ENCODE data around the gene ZNF805. TPM values are rescaled to one million over a fixed set of nuclear protein-coding genes. Genes with fewer than 3 reads are reported as not detected.
"Not testable (repeated sequence)": the region's sequence is repeated elsewhere in the genome, so short reads cannot be mapped to it uniquely, and the experiment has no call there.

ZNF805 gene
- total RNA-seq = 10 to 100 TPM; 31.6 to 32.7 TPM
- total RNA-seq = 44.5 to 51.9 reads per million in 2 donors

DNA sequence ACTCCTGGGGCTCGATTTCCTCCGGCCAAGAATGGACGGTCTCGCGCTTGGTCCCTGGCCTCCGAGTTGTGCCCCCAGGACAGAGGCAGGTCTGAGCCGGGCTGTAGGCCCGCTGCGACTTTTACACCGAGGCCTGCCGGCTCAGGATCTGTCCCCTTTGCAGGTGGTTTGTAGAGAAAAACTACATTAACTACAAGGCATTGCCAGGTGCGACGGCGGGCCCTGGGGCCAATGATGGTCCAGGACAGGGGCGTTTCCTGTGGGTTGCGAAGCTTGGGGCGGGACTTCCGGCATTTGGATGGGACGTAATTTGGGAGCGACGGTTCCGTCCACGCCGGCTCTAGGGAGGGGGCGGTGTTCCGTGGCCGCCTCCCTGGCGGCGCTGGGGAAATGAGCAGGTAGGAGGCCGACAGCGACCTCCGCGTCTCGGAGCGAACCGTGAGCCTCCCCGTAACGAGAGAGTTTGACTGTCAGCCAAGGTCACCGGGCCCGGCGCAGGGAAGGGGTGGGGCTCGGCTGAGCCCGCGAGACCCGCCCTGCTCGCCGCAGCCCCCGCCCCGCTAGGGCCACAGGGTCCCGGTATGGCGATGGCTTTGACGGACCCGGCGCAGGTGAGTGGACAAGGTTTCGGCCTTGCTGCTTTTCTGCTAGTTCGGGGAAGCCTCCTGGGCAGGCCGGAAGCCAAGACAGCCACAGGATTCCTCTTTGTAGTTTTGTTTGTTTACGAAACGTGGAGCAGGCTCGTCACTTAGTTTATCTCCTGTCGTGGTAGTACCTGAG, at the start of gene ZNF805:
Gene ZNF805, plus strand, starts transcription at position 322 of the 780 bp plus-strand sequence. Its CDS starts 260 bp downstream, at position 582.
- DNase-seq = peak; percentile 88 to 93 (median 92)
- peak within 1 kb of the TSS; percentile 98 for H3K27ac Mint-ChIP-seq
- peaks cover 2% of the 10 kb centered on the region for H3K9me3 ChIP-seq (ENCODE audit: control insufficient read depth, low read length, poor library complexity, severe bottlenecking)
- peaks cover 12% of the 10 kb centered on the region for H3K36me3 Mint-ChIP-seq (ENCODE audit: low read depth)
- peak; percentile 90 for ATAC-seq
- H3K4me3 Mint-ChIP-seq = peak within 1 kb of the TSS; percentile 94
- H3K4me1 Mint-ChIP-seq = peaks cover 17% of the 10 kb centered on the region
- no peaks in the 10 kb centered on the region for H3K27me3 Mint-ChIP-seq

DNA sequence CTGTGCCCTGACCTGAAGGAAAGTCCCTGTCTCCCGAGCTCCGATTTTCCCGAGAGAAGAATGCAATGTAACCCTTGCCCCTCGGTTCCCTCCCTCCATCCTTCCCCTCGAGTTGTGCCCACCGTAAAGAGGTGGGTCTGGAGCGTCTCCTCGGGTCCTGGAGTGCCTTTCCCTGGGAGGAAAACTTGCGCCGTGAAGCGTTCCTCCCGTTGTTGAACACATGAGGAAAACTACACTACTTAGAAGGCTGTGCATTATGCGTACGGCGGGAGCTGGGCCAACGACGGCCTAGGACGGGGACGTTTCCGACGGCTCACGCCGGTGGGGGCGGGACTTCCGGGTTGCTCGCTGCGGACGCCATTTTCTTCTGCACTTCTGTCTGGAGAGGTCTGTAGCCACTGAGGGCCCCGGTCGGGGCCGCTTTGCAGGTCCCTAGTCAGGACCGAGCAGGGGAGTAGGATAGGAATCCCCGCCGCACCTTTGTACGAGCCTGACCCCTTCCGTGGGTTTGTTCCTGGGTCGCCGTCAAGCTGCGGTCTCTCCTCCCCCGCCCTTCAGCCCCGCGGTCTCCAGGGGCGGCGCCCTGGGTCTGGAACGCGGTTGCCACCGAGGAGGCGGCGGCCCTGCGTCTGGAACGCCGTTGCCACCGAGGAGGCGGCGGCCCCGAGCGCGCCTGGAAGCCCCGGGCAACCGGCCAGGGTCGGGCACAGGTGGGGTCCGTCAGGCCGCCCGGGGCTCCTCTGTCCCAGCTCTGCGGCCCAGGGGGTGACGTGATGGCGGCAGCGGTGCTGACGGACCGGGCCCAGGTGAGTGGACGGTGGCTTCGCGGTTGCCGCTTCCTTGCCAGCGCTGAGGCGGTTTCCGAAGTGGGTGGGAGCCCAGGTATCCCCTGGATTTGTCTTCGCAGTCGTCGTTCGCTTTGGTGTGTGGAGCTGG, 49.0 kb upstream of the ZNF805 start, which contains the start of gene ZNF264:
Gene ZNF264, plus strand, starts transcription at position 360 of the 936 bp plus-strand sequence. Its CDS starts 414 bp downstream, at position 774.
- Mint-ChIP-seq H3K4me1 (peaks cover 12% of the 10 kb centered on the region), H3K36me3 (ENCODE audit: low read depth) (peaks cover 2% of the 10 kb centered on the region), H3K27me3 (peaks cover 5% of the 10 kb centered on the region), H3K4me3 (peak within 1 kb of the TSS; percentile 87), H3K27ac (peak within 1 kb of the TSS; percentile 91)
- H3K9me3 ChIP-seq (ENCODE audit: control insufficient read depth, low read length, poor library complexity, severe bottlenecking) = peaks cover 3% of the 10 kb centered on the region
- ATAC-seq = peak; percentile 97
- DNase-seq = peak; percentile 77 to 81 (median 78)

DNA sequence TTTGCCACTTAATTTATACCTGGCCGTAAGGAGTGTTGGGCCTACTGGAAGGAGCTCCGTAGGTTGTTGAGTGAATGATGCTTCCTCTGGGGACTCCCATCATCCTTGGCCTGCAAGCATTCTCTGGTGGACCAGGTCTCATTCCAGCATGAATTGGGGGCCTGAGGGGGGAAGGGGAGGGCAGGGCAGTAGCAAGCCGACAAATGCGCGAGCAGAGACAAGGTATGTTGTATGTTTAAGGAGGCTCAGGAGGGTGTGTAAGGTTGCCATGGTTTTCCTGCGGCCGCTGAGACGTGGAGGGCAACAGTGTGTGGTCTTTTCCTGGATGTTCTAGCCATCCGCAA, 48.4 kb upstream of the ZNF805 start:
- H3K9me3 ChIP-seq (ENCODE audit: control insufficient read depth, low read length, poor library complexity, severe bottlenecking) = peaks cover 3% of the 10 kb centered on the region
- DNase-seq (no peak), ATAC-seq (peak; percentile 3)
- Mint-ChIP-seq H3K4me3 (peak overlapping the region; percentile 87), H3K36me3 (ENCODE audit: low read depth) (peaks cover 5% of the 10 kb centered on the region), H3K4me1 (peaks cover 12% of the 10 kb centered on the region), H3K27me3 (peaks cover 5% of the 10 kb centered on the region), H3K27ac (peak overlapping the region; percentile 91)

DNA sequence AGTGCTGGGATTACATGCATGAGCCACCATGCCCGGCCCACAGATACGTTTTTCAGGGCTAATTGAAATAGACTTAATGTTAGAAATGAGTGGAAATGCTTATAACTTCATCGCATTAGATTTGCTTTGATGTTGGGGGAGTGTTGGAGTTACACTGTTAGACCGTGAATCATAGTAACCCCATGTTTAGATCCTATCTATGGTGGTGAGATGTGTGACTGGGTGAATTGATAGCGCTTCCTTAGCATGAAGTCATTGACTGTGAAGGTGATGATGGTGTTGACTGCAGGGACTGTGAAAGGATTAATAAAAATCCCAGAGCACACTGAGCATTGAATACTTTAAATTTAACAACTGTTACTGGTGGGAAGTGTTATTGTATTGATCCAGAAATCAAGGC, 47.4 kb upstream of the ZNF805 start:
- H3K4me1 Mint-ChIP-seq = peaks cover 12% of the 10 kb centered on the region
- H3K4me3 Mint-ChIP-seq = peak overlapping the region; percentile 87
- DNase-seq (no peak), ATAC-seq (no peak)
- peaks cover 5% of the 10 kb centered on the region for H3K36me3 Mint-ChIP-seq (ENCODE audit: low read depth)
- H3K27ac Mint-ChIP-seq = peak overlapping the region; percentile 91
- H3K27me3 Mint-ChIP-seq = no peaks in the 10 kb centered on the region
- peaks cover 3% of the 10 kb centered on the region for H3K9me3 ChIP-seq (ENCODE audit: control insufficient read depth, low read length, poor library complexity, severe bottlenecking)

DNA sequence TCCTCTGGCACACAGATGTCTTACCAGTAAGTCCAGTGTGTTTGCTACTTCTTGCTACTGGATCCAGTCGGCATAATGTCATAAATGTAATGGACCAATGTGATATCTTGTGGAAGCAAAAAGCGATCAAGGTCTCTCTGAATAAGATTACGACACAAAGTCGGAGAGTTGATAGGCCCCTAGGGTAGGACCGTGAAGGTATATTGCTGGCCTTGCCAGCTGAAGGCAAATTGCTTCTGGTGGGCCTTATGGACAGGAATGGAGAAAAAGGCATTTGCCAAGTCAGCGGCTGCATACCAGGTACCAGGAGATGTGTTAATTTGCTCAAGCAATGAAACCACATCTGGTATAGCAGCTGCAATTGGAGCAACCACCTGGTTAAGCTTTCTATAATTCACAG, 42.6 kb upstream of the ZNF805 start:
- H3K36me3 Mint-ChIP-seq (ENCODE audit: low read depth); H3K27me3 Mint-ChIP-seq; H3K9me3 ChIP-seq (ENCODE audit: control insufficient read depth, low read length, poor library complexity, severe bottlenecking); H3K27ac Mint-ChIP-seq; H3K4me3 Mint-ChIP-seq; DNase-seq; ATAC-seq: not testable (repeated sequence)
- H3K4me1 Mint-ChIP-seq = peaks cover 14% of the 10 kb centered on the region

DNA sequence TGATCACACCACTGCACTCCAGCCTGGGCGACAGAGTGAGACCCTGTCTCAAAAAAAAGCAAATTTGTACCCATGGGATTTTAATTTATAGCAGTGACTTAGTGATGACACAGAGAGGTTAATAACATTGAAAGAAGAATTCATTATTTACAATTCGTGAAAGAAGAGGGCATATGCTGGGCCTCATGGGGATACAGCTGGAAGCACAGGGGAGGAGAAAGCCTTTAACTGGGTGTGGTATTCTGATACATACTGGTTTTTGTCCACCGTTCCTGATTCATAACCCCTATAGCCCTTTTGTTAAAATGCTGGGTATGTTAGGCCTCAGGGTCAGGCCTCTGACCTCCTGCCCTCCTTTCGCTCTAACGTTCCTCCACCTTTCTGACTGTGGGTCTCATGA, 38.3 kb upstream of the ZNF805 start:
- Mint-ChIP-seq H3K27me3 (no peaks in the 10 kb centered on the region), H3K4me3 (no peak overlapping the region), H3K4me1 (peaks cover 10% of the 10 kb centered on the region), H3K36me3 (ENCODE audit: low read depth) (peaks cover 4% of the 10 kb centered on the region), H3K27ac (no peak overlapping the region)
- ATAC-seq = no peak
- no peak for DNase-seq
- H3K9me3 ChIP-seq (ENCODE audit: control insufficient read depth, low read length, poor library complexity, severe bottlenecking) = no peaks in the 10 kb centered on the region

DNA sequence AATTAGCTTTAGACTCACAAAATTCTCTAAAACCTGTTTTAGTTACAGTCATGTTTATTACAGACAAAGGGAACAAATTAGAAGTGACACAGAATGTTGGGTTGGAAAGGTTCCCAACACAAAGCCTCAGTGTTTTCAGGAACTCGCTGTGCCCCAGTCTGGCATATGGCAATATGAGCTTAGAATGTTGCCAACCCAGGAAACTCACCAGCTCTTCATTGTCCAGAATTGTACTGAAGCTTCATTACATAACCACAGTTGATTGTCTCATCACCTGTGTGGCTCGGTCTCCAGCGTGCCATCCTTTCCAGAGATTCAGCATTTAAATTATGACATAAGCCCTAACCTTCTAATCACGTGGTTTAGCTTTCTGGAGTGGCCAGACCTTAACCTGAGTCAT, 30.1 kb upstream of the ZNF805 start:
- Mint-ChIP-seq H3K4me3 (no peak overlapping the region), H3K27ac (no peak overlapping the region), H3K4me1 (no peaks in the 10 kb centered on the region), H3K27me3 (no peaks in the 10 kb centered on the region), H3K36me3 (ENCODE audit: low read depth) (peaks cover 13% of the 10 kb centered on the region)
- DNase-seq (no peak), ATAC-seq (no peak)
- H3K9me3 ChIP-seq (ENCODE audit: control insufficient read depth, low read length, poor library complexity, severe bottlenecking) = peaks cover 5% of the 10 kb centered on the region

DNA sequence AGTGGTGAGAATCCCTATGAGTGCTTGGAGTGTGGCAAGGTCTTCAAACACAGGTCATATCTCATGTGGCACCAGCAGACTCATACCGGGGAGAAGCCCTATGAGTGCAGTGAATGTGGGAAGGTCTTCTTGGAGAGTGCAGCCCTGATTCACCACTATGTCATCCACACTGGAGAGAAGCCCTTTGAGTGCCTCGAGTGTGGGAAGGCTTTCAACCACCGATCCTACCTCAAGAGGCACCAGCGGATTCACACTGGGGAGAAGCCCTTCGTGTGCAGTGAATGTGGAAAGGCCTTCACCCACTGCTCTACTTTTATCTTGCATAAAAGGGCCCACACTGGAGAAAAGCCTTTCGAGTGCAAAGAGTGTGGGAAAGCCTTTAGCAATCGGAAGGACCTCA, 28.3 kb upstream of the ZNF805 start:
- no peaks in the 10 kb centered on the region for H3K4me1 Mint-ChIP-seq
- no peaks in the 10 kb centered on the region for H3K27me3 Mint-ChIP-seq
- no peak overlapping the region for H3K4me3 Mint-ChIP-seq
- no peak overlapping the region for H3K27ac Mint-ChIP-seq
- peaks cover 11% of the 10 kb centered on the region for H3K36me3 Mint-ChIP-seq (ENCODE audit: low read depth)
- peaks cover 5% of the 10 kb centered on the region for H3K9me3 ChIP-seq (ENCODE audit: control insufficient read depth, low read length, poor library complexity, severe bottlenecking)
- DNase-seq (no peak), ATAC-seq (no peak)

GRCh38 chr19:57227502-57227901, 12.9 kb upstream of the ZNF805 start:
- DNase-seq = no peak
- H3K36me3 Mint-ChIP-seq (ENCODE audit: low read depth) = no peaks in the 10 kb centered on the region
- no peak overlapping the region for H3K27ac Mint-ChIP-seq
- H3K4me3 Mint-ChIP-seq = no peak overlapping the region
- no peaks in the 10 kb centered on the region for H3K4me1 Mint-ChIP-seq
- ATAC-seq = no peak
- no peaks in the 10 kb centered on the region for H3K9me3 ChIP-seq (ENCODE audit: control insufficient read depth, low read length, poor library complexity, severe bottlenecking)
- no peaks in the 10 kb centered on the region for H3K27me3 Mint-ChIP-seq

DNA sequence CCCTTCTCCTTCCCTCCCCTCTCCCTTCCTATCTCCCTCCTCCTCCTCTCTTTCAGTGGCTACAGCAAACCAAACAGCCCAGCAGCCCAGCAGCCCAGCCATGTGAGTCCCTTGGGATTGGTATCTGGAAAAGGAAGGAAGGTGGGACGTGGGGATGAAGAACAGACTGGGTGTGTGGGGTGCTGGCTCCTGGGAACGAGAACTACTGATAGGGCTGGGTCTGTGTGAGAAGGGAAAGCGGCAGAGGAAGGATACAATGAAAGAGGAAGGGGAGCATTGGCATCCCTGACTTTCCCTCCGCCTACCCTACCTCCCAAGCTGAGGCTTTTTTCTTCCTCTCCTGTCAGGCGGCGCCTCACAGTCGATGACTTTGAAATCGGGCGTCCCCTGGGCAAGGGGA, 8.7 kb upstream of the ZNF805 start:
- H3K4me1 Mint-ChIP-seq = no peaks in the 10 kb centered on the region
- no peaks in the 10 kb centered on the region for H3K36me3 Mint-ChIP-seq (ENCODE audit: low read depth)
- no peak for DNase-seq
- H3K27ac Mint-ChIP-seq = no peak overlapping the region
- H3K27me3 Mint-ChIP-seq = no peaks in the 10 kb centered on the region
- H3K9me3 ChIP-seq (ENCODE audit: control insufficient read depth, low read length, poor library complexity, severe bottlenecking) = peaks cover 2% of the 10 kb centered on the region
- H3K4me3 Mint-ChIP-seq = no peak overlapping the region
- ATAC-seq = no peak

DNA sequence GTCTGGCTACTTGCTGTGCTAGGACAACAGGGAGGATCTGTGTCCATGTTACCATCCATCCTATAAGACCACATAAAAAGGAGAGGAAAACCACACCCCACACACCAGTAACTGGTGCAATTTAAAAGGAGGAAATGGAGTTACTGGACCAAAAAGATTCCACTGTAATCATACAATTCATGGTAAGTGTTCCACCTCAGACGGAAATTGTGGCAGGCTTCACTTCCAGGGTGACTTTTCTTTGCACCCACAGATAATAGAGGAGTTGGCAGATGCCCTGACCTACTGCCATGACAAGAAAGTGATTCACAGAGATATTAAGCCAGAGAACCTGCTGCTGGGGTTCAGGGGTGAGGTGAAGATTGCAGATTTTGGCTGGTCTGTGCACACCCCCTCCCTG, 7.2 kb upstream of the ZNF805 start:
- Mint-ChIP-seq H3K27ac (no peak overlapping the region), H3K27me3 (no peaks in the 10 kb centered on the region), H3K36me3 (ENCODE audit: low read depth) (no peaks in the 10 kb centered on the region), H3K4me1 (no peaks in the 10 kb centered on the region), H3K4me3 (no peak overlapping the region)
- no peak for DNase-seq
- no peak for ATAC-seq
- peaks cover 2% of the 10 kb centered on the region for H3K9me3 ChIP-seq (ENCODE audit: control insufficient read depth, low read length, poor library complexity, severe bottlenecking)

GRCh38 chr19:57239982-57240310, 486 bp upstream of the ZNF805 start:
- DNase-seq (no peak), ATAC-seq (no peak)
- peaks cover 17% of the 10 kb centered on the region for H3K4me1 Mint-ChIP-seq
- H3K9me3 ChIP-seq (ENCODE audit: control insufficient read depth, low read length, poor library complexity, severe bottlenecking) = peaks cover 2% of the 10 kb centered on the region
- H3K4me3 Mint-ChIP-seq = peak overlapping the region; percentile 94
- peaks cover 9% of the 10 kb centered on the region for H3K36me3 Mint-ChIP-seq (ENCODE audit: low read depth)
- peak overlapping the region; percentile 98 for H3K27ac Mint-ChIP-seq
- H3K27me3 Mint-ChIP-seq = no peaks in the 10 kb centered on the region

DNA sequence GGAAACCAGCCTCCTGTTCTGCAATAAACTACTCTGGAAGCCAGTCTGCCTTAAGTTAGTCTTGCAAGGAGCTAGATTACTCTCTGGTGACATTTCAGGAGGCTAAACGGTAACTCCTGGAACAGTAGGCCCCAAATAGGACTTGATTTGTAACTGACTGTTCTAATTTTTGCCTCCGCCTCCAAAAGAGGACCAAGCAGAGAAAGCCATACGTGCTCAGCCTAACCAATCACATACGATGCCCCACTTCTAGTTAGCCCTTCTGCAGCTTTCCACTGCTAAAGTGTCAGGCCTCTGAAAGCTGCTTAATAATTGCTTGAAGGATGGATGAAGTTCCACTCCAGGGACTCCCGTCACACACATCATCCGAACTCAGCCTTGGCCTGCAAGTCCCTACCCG, 744 bp downstream of the ZNF805 start:
- no peak for DNase-seq
- no peak for ATAC-seq
- Mint-ChIP-seq H3K4me3 (peak overlapping the region; percentile 94), H3K36me3 (ENCODE audit: low read depth) (peaks cover 14% of the 10 kb centered on the region), H3K4me1 (peaks cover 19% of the 10 kb centered on the region), H3K27ac (peak overlapping the region; percentile 98), H3K27me3 (no peaks in the 10 kb centered on the region)
- H3K9me3 ChIP-seq (ENCODE audit: control insufficient read depth, low read length, poor library complexity, severe bottlenecking) = peaks cover 2% of the 10 kb centered on the region

All from T-helper 17 cell (primary cell).